Mononuclear cell (primary cell): Measurements from ENCODE around the gene SNX8. TPM values are rescaled to one million over a fixed set of nuclear protein-coding genes. Genes with fewer than 3 reads are reported as not detected.

Source experiments
- H3K27me3 ChIP-seq: 2 replicates; pipeline ENCODE4 v1.6.0; 2011; ENCODE audit warnings: low read length, control low read depth; ENCODE audit not compliant: insufficient read depth
- H3K4me1 ChIP-seq: 2 replicates; pipeline ENCODE4 v1.5.1; 2011; ENCODE audit warnings: mild to moderate bottlenecking, low read length, control low read depth; ENCODE audit not compliant: insufficient read depth
- H3K4me3 ChIP-seq: 2 replicates; pipeline ENCODE4 v1.5.1; 2011; ENCODE audit warnings: mild to moderate bottlenecking, low read length, moderate library complexity
- H3K9me3 ChIP-seq: 2 replicates; pipeline ENCODE4 v1.5.1; 2011; ENCODE audit warnings: low read depth, mild to moderate bottlenecking, control low read depth, low read length
- total RNA-seq: library from RNA; depleted of rRNA; stranded (reverse); fragments of >200 nt; gene quantifications from one replicate; pipeline ENCODE4 v1.2.3, GENCODE V29; 2012

The SNX8 gene
- total RNA-seq, 1 donor, result 9.7 TPM

DNA sequence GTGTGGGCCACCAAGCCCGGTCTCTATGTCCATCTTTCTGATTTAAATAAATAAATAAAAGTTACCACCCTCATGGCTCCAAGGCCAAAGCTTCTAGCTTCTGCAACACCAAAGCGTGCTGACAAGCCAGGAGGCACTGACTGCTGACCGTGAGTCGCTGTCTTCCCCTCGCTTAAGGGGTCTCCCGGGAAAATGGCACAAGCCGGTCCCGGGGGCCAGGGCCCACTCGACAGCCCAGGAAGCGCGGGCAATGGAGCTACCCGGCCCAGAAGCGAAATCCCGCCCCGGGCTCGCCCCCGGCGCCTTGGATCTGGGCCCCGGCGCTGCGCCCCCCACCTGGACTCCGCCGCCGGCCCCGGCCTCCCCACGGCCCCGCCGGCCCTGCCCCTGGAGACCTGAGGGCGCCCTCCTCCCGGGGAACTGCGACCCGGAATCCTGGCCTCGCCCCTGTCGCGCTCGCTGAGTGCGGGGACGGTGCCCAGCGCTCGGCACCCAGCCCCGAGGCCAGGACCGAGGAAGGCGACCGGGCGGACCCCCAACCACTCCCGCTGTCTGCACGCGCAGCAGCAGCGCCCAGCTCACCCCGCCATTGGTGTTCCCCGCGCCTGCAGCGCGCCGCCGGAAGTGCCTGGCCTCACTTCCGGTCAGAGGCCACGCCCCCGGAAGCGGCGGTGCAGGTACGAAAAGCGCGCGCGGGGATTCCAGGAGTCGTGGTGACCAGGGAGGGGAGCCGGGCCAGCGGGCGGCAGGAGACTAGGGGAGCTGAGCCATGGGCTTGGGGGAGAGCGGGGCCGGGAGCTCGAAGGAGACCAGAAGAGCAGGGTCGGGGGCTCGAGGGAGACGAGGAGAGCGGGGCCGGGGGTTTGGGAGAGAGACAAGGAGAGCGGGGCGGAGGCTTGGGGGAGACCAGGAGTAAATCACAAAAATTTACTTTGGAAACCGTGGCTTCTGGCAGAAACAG, 72.4 kb downstream of the SNX8 start, which contains the start of the genes MRM2 and NUDT1:
MRM2 (minus strand) TSS at position 626 of the 961 bp plus-strand sequence; CDS start at position 590, 36 bp downstream.
NUDT1 (plus strand) TSS at position 647 of the 961 bp plus-strand sequence. CDS start 2,349 bp downstream, outside the sequence.
- Histone ChIP-seq H3K9me3 (no peaks in the 10 kb centered on the region), H3K4me1 (peaks cover 75% of the 10 kb centered on the region), H3K4me3 (peak within 1 kb of the TSS; percentile 82), H3K27me3 (no peaks in the 10 kb centered on the region)

DNA sequence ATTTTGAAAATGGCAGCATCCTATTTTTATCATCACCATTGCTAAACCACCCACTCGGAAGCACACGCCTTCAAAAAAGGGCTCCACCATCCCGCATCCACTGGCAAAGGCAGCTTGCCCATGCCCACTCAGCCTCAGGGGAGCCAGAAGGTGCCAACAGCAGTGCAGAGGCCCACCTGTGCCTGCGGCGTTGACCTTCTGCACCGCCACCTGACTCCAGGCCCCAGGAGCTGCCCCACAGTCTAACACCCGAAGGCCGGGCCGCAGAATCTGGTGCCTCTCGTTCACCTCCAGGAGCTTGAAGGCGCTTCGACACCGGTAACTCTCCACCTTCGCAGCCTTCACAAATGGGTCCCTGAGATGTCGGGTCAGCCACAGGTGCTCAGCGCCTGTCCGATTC, 75.0 kb downstream of the SNX8 start:
- H3K4me1 ChIP-seq, result peaks cover 58% of the 10 kb centered on the region
- no peaks in the 10 kb centered on the region for H3K27me3 ChIP-seq
- no peak overlapping the region for H3K4me3 ChIP-seq
- no peaks in the 10 kb centered on the region for H3K9me3 ChIP-seq

GRCh38 chr7:2237109-2237602, 77.1 kb downstream of the SNX8 start:
- H3K9me3 ChIP-seq, result no peaks in the 10 kb centered on the region
- H3K4me3 ChIP-seq, result no peak overlapping the region
- H3K27me3 ChIP-seq, result no peaks in the 10 kb centered on the region
- H3K4me1 ChIP-seq, result peaks cover 45% of the 10 kb centered on the region

DNA sequence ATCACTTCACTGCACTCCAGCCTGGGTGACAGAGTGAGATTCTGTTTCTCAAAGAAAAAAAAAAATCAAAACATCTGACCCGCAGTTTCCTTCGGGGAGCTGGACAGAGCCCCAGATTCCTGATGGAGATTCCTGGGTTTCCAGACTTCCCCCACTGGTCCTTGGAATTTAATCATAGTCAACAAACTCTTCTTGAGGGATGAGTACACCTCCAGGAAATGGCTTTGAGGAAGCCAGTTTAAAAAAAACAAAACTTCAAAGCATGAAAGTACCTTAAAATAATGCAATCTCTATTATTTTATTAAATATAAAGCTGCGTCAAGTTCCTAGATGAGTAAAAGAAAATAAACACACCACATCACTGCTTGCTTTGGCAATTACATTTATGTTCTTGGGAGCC, 80.3 kb downstream of the SNX8 start:
- Histone ChIP-seq H3K4me1 (peaks cover 49% of the 10 kb centered on the region), H3K27me3 (no peaks in the 10 kb centered on the region), H3K4me3 (no peak overlapping the region), H3K9me3 (no peaks in the 10 kb centered on the region)

DNA sequence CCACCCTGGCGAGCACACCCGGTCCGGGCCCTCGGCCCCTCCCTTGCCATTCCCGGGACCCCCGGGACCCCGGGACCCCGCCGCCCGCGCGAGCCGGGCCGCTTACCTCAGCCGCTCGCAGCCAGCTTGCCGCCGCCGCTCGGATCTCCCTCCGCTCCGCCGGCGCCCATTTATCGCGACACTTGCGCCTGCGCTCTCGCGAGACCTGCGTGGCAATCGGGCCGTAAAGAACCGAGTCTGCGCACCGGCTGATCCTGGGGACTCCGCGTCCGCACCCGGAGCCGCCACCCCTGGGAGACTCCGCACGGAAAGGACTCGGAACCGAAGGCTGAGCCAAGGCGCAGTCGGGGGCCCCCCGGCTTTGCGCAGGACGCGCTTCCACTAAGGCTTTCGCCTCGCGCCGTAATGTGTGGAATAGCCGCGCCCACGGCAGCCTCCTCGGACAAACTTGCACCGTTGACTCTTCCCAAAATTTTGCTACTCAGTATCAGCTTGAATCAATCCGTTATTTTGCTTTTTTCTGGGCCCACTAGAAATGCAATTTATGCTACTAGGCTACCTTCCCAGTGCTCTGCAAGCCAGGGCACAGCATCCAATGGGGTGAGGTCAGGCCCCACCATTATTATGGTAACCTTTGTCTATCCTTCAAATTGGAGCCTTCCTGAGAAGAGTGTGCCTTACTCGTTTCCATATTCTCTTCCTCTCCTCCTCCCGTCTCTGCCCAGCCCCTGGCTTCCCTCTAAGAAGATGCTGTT, 81.3 kb downstream of the SNX8 start, which contains the start of gene MAD1L1:
MAD1L1 (minus strand) TSS at position 180 of the 755 bp plus-strand sequence. CDS start 2,812 bp downstream, outside the sequence.
- H3K9me3 ChIP-seq, result no peaks in the 10 kb centered on the region
- peak within 1 kb of the TSS; percentile 64 for H3K4me3 ChIP-seq
- H3K4me1 ChIP-seq, result peaks cover 42% of the 10 kb centered on the region
- no peaks in the 10 kb centered on the region for H3K27me3 ChIP-seq

DNA sequence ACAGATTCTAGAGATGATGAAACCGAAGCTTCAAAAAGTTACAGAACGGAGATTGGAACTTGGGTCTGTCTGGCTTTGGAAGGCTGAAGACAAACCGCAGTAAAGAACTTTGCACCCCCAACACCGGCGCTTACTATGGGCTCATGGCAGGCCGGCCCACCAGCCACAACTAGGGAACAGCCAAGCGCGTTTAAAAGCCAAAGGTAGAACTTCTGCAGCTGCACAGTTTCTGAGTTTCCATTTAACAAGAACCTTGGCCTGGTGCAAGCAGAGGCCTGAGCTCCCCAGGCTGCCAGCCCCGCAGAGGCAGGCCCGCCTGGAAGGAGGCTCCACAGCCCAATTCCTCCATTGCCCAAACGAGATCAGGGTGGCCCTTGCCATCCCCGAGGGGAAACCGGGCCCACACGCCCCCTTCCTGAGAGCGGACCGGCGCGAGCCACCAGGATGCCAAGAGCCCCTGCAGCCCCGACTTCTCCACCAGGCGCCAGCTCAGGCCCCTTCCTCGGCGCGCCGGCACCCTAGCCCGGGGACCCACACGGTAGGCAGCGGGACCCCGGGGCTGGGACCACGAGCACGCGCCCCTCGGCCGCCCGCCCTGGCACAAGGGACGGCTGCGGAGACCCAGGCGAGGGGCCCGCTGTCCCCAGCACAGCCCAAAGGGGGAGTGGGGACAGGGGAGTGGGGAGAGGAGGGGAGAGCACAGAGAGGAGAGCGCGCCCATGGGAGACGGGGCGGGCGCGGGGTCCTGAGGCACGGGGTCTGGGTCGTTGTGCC, 82.1 kb downstream of the SNX8 start:
- Histone ChIP-seq H3K4me1 (peaks cover 34% of the 10 kb centered on the region), H3K9me3 (no peaks in the 10 kb centered on the region), H3K27me3 (no peaks in the 10 kb centered on the region), H3K4me3 (peak overlapping the region; percentile 64)

GRCh38 chr7:2230882-2231281, 83.4 kb downstream of the SNX8 start:
- no peaks in the 10 kb centered on the region for H3K27me3 ChIP-seq
- no peak overlapping the region for H3K4me3 ChIP-seq
- H3K9me3 ChIP-seq, result no peaks in the 10 kb centered on the region
- H3K4me1 ChIP-seq, result peaks cover 26% of the 10 kb centered on the region

DNA sequence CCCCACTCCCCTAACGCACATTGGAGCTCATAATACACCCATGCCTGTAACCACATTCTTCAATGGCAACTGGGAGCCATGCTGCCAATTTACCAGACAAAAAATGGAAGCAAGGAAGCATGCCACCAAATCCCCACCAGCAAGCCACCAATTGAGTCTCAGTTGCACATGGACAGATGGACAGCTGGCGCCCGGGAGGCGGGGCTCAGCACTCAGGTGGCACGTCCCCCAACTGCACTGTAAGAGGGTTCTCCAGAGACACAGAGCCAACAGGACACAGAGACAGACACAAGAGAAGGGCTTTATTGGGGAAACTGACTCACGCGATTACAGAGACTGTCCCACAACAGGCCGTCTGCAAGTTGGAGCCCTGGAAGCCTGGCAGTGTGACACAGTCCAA, 84.0 kb downstream of the SNX8 start:
- Histone ChIP-seq H3K4me1 (peaks cover 26% of the 10 kb centered on the region), H3K4me3 (no peak overlapping the region), H3K27me3 (no peaks in the 10 kb centered on the region), H3K9me3 (no peaks in the 10 kb centered on the region)

DNA sequence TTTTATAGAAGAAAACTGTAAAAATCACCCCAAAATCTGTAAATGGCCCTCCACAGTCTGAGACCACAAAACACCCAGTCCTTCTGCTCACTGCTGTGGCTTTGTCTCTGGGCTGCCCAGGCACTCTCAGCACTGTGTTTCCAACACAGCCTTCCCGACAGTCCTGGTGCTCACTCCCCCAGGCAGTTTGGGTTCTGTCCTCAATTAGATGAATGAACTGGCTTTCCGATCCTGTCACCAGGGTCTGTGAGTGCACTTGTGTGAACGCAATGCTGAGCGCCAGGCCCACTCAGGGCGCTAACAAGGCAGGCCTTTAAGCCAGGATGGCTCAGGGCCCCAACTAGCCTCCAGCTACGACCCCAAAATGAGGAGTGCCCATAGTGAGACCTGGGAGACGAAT, 84.8 kb downstream of the SNX8 start:
- H3K9me3 ChIP-seq, result no peaks in the 10 kb centered on the region
- H3K27me3 ChIP-seq, result no peaks in the 10 kb centered on the region
- no peak overlapping the region for H3K4me3 ChIP-seq
- H3K4me1 ChIP-seq, result peaks cover 26% of the 10 kb centered on the region

DNA sequence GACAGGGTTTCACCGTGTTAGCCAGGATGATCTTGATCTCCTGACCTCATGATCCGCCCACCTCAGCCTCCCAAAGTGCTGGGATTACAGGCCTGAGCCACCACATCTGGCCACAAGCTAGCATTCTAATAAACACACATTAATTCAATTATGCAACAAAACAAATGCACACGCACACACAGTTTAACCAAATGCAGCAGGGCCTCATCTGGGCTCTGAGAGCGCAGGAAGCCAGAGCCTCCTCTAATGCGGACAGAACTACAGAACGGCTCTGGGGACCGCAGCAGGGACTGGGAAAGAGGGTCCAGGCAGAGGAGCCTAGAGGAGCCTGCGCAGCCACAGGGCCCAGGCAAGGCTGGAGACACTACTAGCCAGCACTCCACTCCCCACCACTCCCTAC, 85.3 kb downstream of the SNX8 start:
- H3K27me3 ChIP-seq, result no peaks in the 10 kb centered on the region
- H3K9me3 ChIP-seq, result no peaks in the 10 kb centered on the region
- peaks cover 26% of the 10 kb centered on the region for H3K4me1 ChIP-seq
- no peak overlapping the region for H3K4me3 ChIP-seq

- no peaks in the 10 kb centered on the region for H3K9me3 ChIP-seq
- H3K4me1 ChIP-seq, result peaks cover 20% of the 10 kb centered on the region
- H3K27me3 ChIP-seq, result no peaks in the 10 kb centered on the region
- H3K4me3 ChIP-seq, result no peak overlapping the region
Measured at GRCh38 chr7:2227699-2228098, 86.5 kb downstream of the SNX8 start.

GRCh38 chr7:2225830-2226229, 88.4 kb downstream of the SNX8 start:
- Histone ChIP-seq H3K27me3 (no peaks in the 10 kb centered on the region), H3K4me1 (peaks cover 6% of the 10 kb centered on the region), H3K9me3 (no peaks in the 10 kb centered on the region), H3K4me3 (no peak overlapping the region)

- Histone ChIP-seq H3K27me3 (no peaks in the 10 kb centered on the region), H3K9me3 (no peaks in the 10 kb centered on the region), H3K4me3 (no peak overlapping the region), H3K4me1 (peaks cover 4% of the 10 kb centered on the region)
Measured at GRCh38 chr7:2225336-2225735, 88.9 kb downstream of the SNX8 start.

DNA sequence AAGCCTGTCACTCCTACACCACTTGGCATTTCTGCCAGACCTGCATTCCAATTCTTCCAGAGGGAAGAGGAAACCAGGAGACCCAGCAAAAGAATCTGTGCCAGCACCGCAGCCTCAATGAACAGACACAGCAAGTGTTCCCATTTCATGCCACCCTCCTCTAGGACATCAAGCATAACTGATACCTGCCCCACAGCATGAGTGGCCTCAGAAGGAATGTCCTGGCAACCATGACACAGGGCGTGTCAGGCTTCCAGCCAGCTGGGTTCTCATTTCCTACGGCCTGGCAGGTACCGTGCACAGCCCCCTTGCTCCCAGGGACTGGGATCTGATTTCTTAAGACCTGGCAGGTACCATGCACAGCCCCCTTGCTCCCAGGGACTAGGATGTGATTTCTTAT, 89.3 kb downstream of the SNX8 start:
- no peak overlapping the region for H3K4me3 ChIP-seq
- no peaks in the 10 kb centered on the region for H3K27me3 ChIP-seq
- H3K4me1 ChIP-seq, result peaks cover under 1% of the 10 kb centered on the region
- no peaks in the 10 kb centered on the region for H3K9me3 ChIP-seq
